ENCODE data around the gene PROSER3.

PROSER3 gene

DNA sequence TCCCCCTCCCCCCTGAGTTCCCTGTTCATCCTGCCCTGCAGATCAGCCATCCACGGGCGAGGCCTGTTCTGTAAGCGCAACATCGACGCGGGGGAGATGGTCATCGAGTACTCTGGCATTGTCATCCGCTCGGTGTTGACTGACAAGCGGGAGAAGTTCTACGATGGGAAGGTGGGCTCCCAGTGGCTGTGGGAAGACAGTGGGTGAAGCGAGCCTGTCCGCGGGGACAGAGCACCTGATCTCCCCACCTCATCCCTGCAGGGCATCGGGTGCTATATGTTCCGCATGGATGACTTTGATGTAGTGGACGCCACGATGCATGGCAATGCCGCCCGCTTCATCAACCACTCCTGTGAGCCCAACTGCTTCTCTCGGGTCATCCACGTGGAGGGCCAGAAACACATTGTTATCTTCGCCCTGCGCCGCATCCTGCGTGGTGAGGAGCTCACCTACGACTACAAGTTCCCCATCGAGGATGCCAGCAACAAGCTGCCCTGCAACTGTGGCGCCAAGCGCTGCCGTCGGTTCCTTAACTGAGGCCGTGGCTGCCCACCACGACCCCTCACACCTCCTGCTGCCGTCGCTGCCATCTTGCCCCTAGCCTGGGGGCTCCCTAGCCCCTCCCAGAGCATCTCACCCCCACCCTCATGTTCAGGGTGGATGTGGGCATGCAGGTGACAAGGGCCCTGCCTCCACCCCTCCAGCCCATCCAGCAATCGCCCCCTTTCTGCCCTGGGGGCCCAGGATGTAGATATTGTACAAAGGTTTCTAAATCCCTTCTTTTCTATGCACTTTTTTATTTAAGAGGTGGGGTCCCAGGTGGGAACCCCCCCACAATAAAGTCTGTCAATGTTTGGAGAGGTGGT is 19.7 kb upstream of the PROSER3 start:
- no peak for DNase-seq (ENCODE audit: low read depth in 3 of 3)

GRCh38 chr19:35738887-35739229 is 19.1 kb upstream of the PROSER3 start:
- no peak for DNase-seq (ENCODE audit: low read depth in 3 of 3)

DNA sequence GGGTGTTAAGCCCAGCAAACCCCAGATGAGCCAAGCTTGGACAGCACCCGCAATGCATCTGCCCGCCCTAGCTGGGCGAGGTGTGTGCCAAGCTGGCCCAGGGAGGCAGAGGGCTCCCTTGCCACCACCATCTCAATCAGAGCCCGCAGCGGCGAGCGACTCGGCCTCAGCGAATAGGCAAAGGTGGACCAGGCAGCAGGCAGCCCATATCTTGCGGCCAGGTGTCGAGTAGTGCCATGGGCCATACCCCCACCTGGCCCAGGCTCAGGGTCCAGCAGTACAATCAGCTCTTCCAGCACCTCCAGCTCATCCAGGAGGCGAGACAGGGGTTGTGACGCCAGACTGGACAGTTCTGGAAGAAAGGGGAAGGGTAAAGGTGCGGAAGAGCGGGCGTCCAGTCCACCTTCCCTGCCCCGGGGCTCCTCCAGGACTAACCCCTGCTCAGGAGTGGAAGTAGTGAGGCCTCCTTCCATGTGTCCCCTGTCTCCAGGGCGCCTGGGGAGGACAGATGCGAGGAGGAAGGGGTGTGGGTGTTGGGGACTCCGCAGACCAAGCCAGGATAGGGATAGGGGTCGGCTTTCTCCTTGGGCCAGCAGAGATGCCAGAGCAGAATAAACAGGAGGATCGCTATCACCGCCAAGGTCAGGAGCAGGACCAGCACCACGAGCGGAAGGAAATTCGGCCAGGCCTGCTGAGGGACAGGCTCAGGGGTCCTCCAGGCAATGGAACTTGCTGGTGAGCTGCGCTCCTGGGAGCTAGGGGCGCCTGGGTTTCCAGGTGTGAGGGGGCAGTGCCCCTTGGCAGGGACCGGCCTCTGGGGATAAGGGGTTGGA is 18.5 kb upstream of the PROSER3 start:
- no peak for DNase-seq (ENCODE audit: low read depth in 3 of 3)

GRCh38 chr19:35740108-35740422 is 17.9 kb upstream of the PROSER3 start:
- no peak for DNase-seq (ENCODE audit: low read depth in 3 of 3)

GRCh38 chr19:35740423-35741202 is 17.4 kb upstream of the PROSER3 start:
- DNase-seq (ENCODE audit: low read depth in 3 of 3): peak; percentile 88 to 91 (median 89)

DNA sequence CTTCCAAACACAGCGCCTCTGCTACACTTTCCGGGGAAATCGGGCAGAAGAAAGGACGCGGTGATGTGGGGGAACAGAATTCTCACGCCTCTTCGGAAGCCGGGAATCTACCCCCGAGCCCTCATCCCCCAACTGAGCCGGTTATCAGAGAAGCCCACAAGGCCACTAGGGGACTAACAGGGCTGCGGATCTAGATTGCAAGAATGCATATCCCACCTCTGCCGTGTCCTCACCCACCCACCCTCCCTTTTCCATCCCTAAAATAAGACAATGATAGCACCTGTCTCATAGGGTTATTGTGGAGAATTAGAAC is 16.8 kb upstream of the PROSER3 start:
- no peak for DNase-seq (ENCODE audit: low read depth in 3 of 3)

DNA sequence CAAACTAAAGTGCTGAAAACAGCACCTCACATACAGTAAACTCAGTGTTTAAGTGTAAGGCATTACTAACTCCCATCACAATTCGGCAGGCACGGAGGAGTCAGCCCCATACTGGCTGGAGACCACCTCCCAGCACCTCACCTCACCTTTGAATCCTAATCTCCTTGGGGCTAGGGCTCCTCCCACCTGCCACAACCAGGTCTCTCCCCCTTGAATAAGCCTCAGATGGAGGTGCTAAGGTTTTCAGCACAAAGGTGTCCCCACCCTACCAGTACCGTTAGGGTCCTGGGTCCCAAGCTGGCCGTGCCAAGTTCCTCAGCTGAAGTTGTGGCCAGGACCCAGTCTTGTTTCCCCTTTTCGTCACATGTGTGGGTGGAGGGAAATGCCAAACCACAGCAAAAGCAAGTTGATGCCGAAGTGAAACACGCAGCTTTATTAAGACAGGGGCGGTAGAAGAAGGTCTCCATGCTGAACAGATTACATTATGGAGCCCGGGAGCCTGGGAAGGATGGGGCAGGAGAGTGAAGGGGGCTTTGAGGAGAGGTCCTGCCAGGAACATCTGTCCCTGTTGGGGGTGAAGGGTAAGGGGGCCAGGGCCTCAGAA is 15.8 kb upstream of the PROSER3 start, which contains the start of gene IGFLR1:
IGFLR1 (minus strand) TSS at position 332 of the 604 bp plus-strand sequence. CDS start 1,272 bp downstream, outside the sequence.
- DNase-seq (ENCODE audit: low read depth in 3 of 3): peak in 2 of 3 experiments; percentile 37 to 45

DNA sequence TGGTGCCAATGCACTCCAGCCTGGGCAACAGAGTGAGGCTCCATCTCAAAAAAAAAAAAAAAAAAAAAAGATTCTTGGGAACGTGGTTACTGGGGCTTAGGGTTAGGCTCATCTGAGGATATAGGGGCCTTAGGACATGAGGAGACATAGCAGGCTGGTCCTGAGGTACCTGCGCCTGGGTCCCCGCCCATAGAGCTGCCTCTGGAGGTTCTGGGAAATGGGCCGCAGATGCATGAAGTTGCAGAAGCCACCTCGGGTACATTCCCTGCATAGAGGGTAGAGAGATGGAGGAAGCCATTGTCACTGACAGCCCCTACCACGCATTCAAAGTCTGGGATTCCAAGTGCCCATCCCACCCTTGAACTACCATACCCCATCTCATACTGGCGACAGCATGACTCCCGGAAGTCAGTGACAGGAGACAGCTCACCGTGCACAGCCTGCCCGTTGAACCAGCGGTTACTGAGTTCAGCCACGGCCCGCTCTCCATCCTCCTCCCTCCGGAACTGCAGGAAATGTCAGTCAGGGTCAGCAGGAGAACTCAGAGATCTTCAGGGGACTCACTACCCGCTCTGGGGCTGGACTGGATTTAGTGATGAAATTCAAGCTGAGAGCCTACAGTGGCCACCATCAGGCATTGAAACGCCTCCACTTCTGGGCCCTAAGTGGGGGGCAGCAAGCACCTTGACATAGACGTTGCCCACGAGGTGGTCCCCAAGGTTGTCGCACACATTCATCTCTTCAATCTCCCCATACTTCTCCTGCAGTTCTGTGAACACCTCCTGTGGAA is 14.1 kb upstream of the PROSER3 start:
- no peak for DNase-seq (ENCODE audit: low read depth in 3 of 3)

DNA sequence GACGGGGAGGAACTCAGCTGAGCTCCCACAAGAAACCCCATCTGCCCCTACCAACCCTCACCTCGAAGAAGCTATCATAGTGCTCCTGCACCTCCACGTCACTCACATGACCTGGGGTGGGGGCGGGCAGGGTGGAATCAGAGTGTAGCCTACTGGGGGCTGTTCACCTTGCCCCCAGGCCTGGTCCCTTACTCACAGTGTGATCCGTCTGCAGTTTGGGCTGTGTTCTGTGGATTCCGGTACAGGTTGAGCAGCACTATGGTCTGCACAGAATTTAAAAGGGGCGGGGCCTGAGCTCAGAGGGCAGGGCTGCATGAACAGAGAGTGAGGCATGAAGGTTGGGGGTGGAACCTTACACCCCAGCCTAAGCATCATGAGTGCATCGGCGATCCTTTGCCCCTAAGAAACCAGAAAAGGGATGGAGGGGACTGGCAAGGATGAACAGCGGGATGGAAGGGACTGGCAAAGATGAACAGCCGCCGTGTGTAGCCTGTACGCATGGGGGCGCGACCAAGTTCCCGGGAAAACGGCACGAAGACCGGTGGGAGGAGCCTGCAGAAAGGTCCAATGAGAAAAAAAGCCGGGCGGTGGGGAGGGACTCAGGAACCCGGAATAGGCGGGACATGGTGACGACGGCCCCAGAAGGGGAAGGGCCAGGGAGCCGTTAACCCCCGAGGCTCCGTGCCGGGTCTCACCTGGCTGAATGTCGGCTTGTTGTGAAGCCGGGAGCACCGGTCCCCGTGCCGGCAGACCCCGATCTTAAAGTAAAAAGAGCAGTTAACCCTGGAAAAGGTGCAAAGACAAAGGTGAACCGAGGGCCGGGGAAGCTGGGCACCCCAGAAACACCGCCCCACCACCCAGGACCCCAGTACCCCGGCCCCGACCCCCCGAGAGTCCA is 13.3 kb upstream of the PROSER3 start:
- peak; percentile 79 to 90 (median 86) for DNase-seq (ENCODE audit: low read depth in 3 of 3)

DNA sequence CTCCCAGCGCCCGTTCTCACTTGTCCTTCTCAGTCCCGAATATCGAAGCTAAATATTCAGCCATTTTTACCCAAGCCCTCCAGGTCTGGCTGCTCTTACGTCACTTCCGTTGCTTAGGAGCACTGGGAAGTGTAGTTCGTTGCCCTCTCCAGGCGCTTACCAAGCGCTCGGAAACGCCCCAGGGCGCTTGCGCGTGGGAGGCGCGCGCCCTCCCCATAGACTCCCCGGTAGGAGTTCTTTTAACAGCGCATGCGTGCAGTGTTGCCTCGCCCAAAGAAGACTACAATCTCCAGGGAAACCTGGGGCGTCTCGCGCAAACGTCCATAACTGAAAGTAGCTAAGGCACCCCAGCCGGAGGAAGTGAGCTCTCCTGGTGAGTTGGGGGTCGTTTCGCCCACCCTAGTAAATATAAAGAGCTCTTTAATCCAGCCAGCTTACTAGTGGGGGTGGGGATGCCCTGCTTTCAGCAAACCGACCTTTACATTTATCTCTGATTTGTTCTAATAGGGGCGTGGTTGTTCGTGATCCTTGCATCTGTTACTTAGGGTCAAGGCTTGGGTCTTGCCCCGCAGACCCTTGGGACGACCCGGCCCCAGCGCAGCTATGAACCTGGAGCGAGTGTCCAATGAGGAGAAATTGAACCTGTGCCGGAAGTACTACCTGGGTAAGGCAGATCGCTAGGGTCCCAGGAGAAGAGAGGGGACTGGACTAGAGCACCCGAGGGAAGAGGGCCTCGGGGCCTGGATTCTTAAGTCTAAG is 12.5 kb upstream of the PROSER3 start, which contains the start of the genes PSENEN and U2AF1L4:
PSENEN (plus strand) TSS at position 324 of the 759 bp plus-strand sequence; CDS start at position 604, 280 bp downstream.
U2AF1L4 (minus strand) TSS at position 91 of the 759 bp plus-strand sequence; CDS start at position 64, 27 bp downstream.
- DNase-seq (ENCODE audit: low read depth in 3 of 3): peak; percentile 80 to 94 (median 93)

DNA sequence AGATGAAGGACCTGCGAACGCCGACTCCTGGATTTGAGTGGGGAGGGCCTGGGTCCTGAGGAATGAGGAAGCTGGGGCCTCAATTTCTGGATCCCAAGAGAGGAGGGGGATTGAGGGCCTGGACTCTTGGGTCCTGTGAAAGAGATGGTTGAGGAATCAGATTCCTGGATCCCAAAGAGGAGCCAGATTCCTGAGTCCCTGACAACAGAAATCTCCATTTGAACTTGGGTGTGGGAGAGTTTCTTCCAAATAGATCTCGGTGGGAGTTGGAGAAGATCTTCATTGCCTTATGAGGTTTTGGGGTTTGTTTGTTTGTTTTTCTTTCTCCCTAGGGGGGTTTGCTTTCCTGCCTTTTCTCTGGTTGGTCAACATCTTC is 11.9 kb upstream of the PROSER3 start:
- DNase-seq (ENCODE audit: low read depth in 3 of 3): no peak

- no peak for DNase-seq (ENCODE audit: low read depth in 3 of 3)
Measured at GRCh38 chr19:35746531-35746930, 11.4 kb upstream of the PROSER3 start.

DNA sequence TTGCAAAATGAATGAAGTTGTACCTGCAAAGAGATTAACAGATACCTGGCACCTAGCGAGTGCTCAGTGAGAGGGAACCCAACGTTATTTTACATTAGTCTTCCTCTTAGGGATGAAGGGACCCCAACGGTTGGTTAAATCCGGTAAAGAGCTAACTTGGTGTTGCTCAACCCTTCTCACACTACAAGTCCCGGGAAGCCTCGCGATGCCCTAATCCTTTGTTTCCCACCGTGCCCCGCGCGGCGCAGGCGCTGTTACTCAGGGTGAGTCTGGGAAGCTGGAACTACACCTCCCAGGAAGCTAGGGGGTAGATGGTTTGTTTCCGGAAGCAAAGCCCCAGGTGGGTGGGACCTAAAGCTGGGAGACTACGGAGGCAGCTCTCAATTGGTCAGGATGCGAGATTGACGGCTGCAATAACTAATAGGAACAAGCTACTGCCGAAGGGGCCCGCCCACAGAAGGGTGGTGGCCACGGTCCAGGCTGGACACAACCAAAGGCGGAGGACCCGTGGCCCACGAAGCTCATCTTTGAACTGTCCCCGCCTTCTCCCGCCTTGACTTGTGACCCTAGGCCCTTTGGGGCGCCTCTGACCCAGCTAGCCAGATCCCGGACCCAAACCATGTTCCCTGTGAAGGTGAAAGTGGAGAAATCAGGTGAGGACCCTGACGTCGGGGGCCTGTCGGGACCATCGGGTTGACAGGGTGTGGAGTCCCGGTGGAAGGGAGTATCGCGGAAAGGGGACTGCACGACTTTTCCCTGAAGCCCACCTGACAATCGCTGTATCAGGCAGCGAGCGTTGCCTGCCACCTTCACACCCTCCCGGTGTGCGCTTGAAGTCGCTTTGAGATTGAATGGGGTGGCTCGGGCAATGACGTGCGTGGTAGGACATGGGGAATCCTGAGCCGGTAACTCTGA is 9.6 kb upstream of the PROSER3 start, which contains the start of gene LIN37:
LIN37 (plus strand) TSS at position 471 of the 915 bp plus-strand sequence; CDS start at position 620, 149 bp downstream.
- DNase-seq (ENCODE audit: low read depth in 3 of 3): peak; percentile 94 to 97 (median 96)

GRCh38 chr19:35750167-35750566 is 7.8 kb upstream of the PROSER3 start:
- no peak for DNase-seq (ENCODE audit: low read depth in 3 of 3)

DNA sequence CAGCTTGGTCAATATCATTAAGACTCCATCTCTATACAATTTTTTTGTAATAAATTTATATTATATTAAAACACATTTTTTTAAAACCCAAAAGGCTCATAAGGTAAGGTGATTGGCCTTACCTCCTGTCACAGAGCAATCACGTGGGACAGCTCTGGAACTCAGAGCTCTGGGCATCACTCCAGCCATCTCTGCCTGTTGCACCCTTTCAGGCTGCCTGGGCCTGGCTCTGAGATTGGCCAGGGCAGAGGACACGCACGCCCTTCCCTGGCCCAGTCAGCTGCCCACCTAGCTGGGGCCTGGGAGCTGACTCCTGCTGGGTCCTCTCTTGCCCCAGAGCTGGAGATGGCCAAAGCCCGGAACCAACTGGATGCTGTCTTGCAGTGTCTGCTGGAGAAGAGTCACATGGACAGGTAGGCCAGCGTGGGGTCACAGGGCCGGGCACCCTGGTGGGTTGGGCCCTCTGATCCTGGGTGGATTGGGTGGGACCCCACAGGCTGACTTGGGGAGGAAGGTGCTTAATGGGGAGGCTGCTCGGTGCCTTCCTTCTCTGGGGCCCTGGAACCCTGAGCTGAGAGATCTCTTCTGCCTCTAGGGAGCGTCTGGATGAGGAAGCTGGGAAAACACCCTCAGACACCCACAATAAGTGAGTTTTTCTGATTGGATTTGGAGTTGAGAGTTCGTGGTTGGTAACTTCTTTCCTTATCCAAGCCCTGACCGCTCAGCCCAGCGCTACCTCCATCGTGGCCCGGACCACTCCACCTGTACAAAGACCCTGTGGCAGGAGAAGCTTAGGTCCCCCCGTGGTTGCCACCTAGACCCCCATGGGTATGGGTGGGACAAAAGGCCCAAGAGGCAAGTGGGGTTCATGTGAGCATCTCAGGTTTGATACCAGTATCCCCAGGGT is 5.9 kb upstream of the PROSER3 start:
- DNase-seq (ENCODE audit: low read depth in 3 of 3): no peak

DNA sequence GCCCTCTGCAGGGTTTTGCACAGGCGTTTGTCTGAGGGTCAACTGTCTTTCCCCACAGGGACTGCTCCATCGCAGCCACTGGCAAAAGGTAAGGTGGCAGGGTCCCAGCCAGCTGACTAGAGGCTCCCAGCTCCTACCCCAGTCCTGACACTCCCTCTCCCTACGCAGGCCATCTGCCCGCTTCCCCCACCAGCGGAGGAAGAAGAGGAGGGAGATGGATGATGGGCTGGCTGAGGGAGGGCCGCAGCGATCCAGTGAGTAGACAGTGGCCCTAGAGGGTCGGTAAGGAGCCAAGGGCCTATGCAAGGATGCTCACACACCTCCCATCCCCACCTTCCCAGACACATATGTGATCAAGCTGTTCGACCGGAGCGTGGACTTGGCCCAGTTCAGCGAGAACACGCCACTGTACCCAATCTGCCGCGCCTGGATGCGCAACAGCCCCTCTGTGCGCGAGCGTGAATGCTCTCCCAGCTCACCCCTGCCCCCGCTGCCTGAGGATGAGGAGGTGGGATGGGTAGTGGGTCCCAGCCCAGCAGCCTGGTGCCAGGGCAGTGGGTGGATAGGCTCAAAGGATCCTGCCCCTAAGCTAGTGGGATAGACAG is 5.1 kb upstream of the PROSER3 start:
- no peak for DNase-seq (ENCODE audit: low read depth in 3 of 3)

All from stimulated activated CD4-positive, alpha-beta T cell treated with anti-CD3 and anti-CD28 coated beads, TNF-alpha, amount 100 ng/mL, for 4 hours (primary cell).